ENCODE results near the gene CYP26B1.

CYP26B1 gene

DNA sequence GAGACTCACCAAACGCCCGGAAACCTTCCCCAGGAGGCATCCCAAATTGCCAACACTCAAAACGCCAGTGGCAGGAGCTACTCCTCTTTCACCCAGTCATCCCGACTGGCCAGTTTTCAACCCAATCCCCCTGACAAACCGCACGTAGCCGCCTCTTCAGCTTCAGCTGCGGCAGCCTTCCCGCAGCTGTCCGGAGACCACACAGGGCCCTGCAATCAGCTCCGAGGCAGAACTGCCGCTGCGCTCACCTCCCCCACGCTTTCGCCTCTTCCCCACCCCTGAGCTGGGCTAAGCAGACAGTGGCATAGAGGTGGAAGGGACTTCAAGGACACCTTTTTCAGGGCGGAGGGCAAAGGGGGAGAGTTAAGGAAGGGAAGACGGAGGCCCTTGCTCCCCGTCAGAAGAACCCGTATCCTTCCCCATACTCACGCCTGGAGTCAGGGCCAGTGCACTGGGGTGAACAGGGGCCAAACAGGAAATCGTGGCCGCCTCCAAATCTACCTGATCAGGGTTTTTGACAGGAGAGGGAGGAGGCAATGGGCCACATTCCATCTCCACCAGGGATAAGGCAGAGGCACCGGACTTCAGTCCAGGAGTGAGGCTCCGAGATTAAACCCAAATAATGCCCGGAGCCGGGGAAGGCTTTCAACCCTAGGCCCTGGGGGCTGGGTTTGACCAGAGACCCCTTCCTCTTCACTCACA is 16.9 kb downstream of the CYP26B1 start:
- Histone ChIP-seq H2AK5ac (ENCODE audit: low read depth, low read length) (no peak overlapping the region), H3K36me3 (replicated peaks in 1 of 2; ENCODE audit: control insufficient read depth in 2 of 2, insufficient read depth in 2 of 2, low read length in 2 of 2) (no peaks in the 10 kb centered on the region), H3K4ac (ENCODE audit: low read length) (no peak overlapping the region), H2BK12ac (ENCODE audit: low read length) (no peak overlapping the region), H2BK15ac (ENCODE audit: low read length) (no peak overlapping the region), H3K27me3 (ENCODE audit: control insufficient read depth in 3 of 3, insufficient read depth in 3 of 3, low read depth in 1 of 3, low read length in 3 of 3) (peaks cover 0 to 21% (median 0%) of the 10 kb centered on the region in 3 experiments), H4K91ac (ENCODE audit: low read depth, low read length, poor library complexity) (no peak overlapping the region), H4K8ac (ENCODE audit: low read depth, low read length) (no peak overlapping the region), H2BK5ac (ENCODE audit: low read length) (no peak overlapping the region), H2BK120ac (ENCODE audit: low read depth, low read length) (no peak overlapping the region), H2AFZ (ENCODE audit: low read length) (peak overlapping the region; percentile 45), H3K4me1 (ENCODE audit: control insufficient read depth in 2 of 2, insufficient read depth in 1 of 2, low read depth in 1 of 2, low read length in 2 of 2) (peaks cover under 1 to 13% of the 10 kb centered on the region in 2 donors), H3K18ac (ENCODE audit: low read length) (peak overlapping the region; percentile 31), H3K23ac (ENCODE audit: low read depth, low read length, poor library complexity) (no peak overlapping the region), H3K4me3 (ENCODE audit: low read length in 2 of 2) (no peak overlapping the region), H3K27ac (replicated peaks; ENCODE audit: low read length) (no peak overlapping the region), H3K79me1 (ENCODE audit: low read depth, low read length) (no peaks in the 10 kb centered on the region), H3K4me2 (ENCODE audit: insufficient read depth, low read length, poor library complexity, severe bottlenecking) (no peak overlapping the region), H3K9me3 (replicated peaks in 1 of 2; ENCODE audit: control insufficient read depth in 2 of 2, insufficient read depth in 1 of 2, low read depth in 1 of 2, low read length in 2 of 2) (no peaks in the 10 kb centered on the region), H3K9ac (ENCODE audit: low read depth, low read length, poor library complexity) (no peak overlapping the region), H3K14ac (ENCODE audit: low read length) (no peak overlapping the region)
- no CpG with 5 or more reads among the region's 26 CpGs for WGBS, 2 donors (ENCODE audit: extremely low coverage in 2 of 2, insufficient read length in 2 of 2, insufficient replicate concordance in 1 of 2)
- no peak for DNase-seq (ENCODE audit: low spot score)

DNA sequence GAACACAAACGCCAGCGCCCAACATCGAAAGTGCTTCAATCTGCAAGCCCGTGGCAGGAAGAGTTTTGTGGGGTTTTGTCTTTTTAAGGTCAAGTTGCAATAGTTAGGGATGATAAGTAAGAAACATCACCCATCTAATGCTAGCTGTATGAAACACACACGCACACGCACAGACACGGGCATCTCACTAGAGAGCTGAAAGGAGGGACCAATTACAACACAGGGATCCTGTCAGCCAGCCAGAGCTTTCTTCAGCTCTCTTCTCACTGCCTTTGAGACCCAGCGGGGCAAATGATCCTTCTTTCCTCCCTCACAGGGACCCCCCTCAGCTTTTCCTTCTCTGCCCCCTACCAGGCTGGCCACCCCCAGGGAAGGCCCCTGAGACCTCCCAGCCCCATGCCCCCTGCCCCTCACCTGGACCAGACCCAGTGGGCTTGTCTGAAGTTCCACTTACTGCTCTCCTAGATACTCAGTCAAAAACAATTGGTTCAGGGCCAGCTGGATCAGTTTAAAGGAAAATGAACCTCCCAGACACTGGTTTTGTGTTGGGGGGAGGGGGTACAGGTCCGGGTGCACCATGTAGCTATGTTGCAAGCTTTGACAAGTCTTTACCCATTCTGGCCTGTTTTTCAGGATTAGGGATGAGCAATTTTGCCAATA is 17.9 kb downstream of the CYP26B1 start:
- no peak overlapping the region for H2BK5ac ChIP-seq (ENCODE audit: low read length)
- no peak overlapping the region for H3K14ac ChIP-seq (ENCODE audit: low read length)
- no peaks in the 10 kb centered on the region for H3K79me1 ChIP-seq (ENCODE audit: low read depth, low read length)
- no peak overlapping the region for H2BK12ac ChIP-seq (ENCODE audit: low read length)
- peaks cover 0 to 21% (median 0%) of the 10 kb centered on the region in 3 experiments for H3K27me3 ChIP-seq (ENCODE audit: control insufficient read depth in 3 of 3, insufficient read depth in 3 of 3, low read depth in 1 of 3, low read length in 3 of 3)
- no peak overlapping the region for H3K4ac ChIP-seq (ENCODE audit: low read length)
- no peak overlapping the region for H2AFZ ChIP-seq (ENCODE audit: low read length)
- H3K27ac ChIP-seq (replicated peaks; ENCODE audit: low read length), result no peak overlapping the region
- no peak for DNase-seq (ENCODE audit: low spot score)
- peaks cover 0 to 12% of the 10 kb centered on the region in 2 donors for H3K4me1 ChIP-seq (ENCODE audit: control insufficient read depth in 2 of 2, insufficient read depth in 1 of 2, low read depth in 1 of 2, low read length in 2 of 2)
- no CpG with 5 or more reads among the region's 9 CpGs for WGBS, 2 donors (ENCODE audit: extremely low coverage in 2 of 2, insufficient read length in 2 of 2, insufficient replicate concordance in 1 of 2)
- no peaks in the 10 kb centered on the region for H3K36me3 ChIP-seq (replicated peaks in 1 of 2; ENCODE audit: control insufficient read depth in 2 of 2, insufficient read depth in 2 of 2, low read length in 2 of 2)
- H3K9me3 ChIP-seq (replicated peaks in 1 of 2; ENCODE audit: control insufficient read depth in 2 of 2, insufficient read depth in 1 of 2, low read depth in 1 of 2, low read length in 2 of 2), result no peaks in the 10 kb centered on the region
- no peak overlapping the region for H3K4me2 ChIP-seq (ENCODE audit: insufficient read depth, low read length, poor library complexity, severe bottlenecking)
- H3K4me3 ChIP-seq (ENCODE audit: low read length in 2 of 2), result no peak overlapping the region
- H3K23ac ChIP-seq (ENCODE audit: low read depth, low read length, poor library complexity), result no peak overlapping the region
- no peak overlapping the region for H2AK5ac ChIP-seq (ENCODE audit: low read depth, low read length)
- H2BK120ac ChIP-seq (ENCODE audit: low read depth, low read length), result no peak overlapping the region
- H4K8ac ChIP-seq (ENCODE audit: low read depth, low read length), result no peak overlapping the region
- no peak overlapping the region for H3K18ac ChIP-seq (ENCODE audit: low read length)
- no peak overlapping the region for H2BK15ac ChIP-seq (ENCODE audit: low read length)
- no peak overlapping the region for H4K91ac ChIP-seq (ENCODE audit: low read depth, low read length, poor library complexity)
- no peak overlapping the region for H3K9ac ChIP-seq (ENCODE audit: low read depth, low read length, poor library complexity)

DNA sequence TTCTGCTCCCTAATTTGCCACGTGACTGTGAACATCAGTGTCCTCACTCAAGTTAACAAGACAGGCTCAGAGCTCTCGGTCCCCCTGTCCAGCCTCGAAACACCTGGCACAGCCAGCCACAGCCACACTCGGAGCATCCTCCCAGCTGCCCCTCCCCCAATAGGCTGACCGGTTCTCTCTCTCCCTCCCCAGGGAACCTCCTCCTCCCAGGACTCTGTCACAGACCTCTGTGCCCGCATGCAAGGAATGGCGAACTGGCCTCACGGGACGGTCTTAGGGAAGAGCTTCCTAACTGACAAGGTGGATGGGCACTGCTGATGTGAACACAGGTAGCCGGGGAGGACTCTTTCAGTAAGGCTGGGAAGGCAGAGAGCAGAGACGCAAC is 18.8 kb downstream of the CYP26B1 start:
- no peaks in the 10 kb centered on the region for H3K36me3 ChIP-seq (replicated peaks in 1 of 2; ENCODE audit: control insufficient read depth in 2 of 2, insufficient read depth in 2 of 2, low read length in 2 of 2)
- peak overlapping the region; percentile 42 for H3K14ac ChIP-seq (ENCODE audit: low read length)
- H3K9me3 ChIP-seq (replicated peaks in 1 of 2; ENCODE audit: control insufficient read depth in 2 of 2, insufficient read depth in 1 of 2, low read depth in 1 of 2, low read length in 2 of 2), result no peaks in the 10 kb centered on the region
- H2AK5ac ChIP-seq (ENCODE audit: low read depth, low read length), result peak overlapping the region; percentile 53
- H4K8ac ChIP-seq (ENCODE audit: low read depth, low read length), result no peak overlapping the region
- H3K4ac ChIP-seq (ENCODE audit: low read length), result no peak overlapping the region
- no peak overlapping the region for H4K91ac ChIP-seq (ENCODE audit: low read depth, low read length, poor library complexity)
- no peak overlapping the region for H3K27ac ChIP-seq (replicated peaks; ENCODE audit: low read length)
- H3K18ac ChIP-seq (ENCODE audit: low read length), result no peak overlapping the region
- H3K23ac ChIP-seq (ENCODE audit: low read depth, low read length, poor library complexity), result peak overlapping the region; percentile 11
- no peak overlapping the region for H3K9ac ChIP-seq (ENCODE audit: low read depth, low read length, poor library complexity)
- H2AFZ ChIP-seq (ENCODE audit: low read length), result no peak overlapping the region
- H3K79me1 ChIP-seq (ENCODE audit: low read depth, low read length), result no peaks in the 10 kb centered on the region
- peaks cover 0 to 20% (median 0%) of the 10 kb centered on the region in 3 experiments for H3K27me3 ChIP-seq (ENCODE audit: control insufficient read depth in 3 of 3, insufficient read depth in 3 of 3, low read depth in 1 of 3, low read length in 3 of 3)
- no peak overlapping the region for H2BK15ac ChIP-seq (ENCODE audit: low read length)
- H2BK5ac ChIP-seq (ENCODE audit: low read length), result no peak overlapping the region
- H3K4me3 ChIP-seq (ENCODE audit: low read length in 2 of 2), result no peak overlapping the region
- no peak overlapping the region for H3K4me2 ChIP-seq (ENCODE audit: insufficient read depth, low read length, poor library complexity, severe bottlenecking)
- H2BK120ac ChIP-seq (ENCODE audit: low read depth, low read length), result no peak overlapping the region
- no peak for DNase-seq (ENCODE audit: low spot score)
- peaks cover 0 to 12% of the 10 kb centered on the region in 2 donors for H3K4me1 ChIP-seq (ENCODE audit: control insufficient read depth in 2 of 2, insufficient read depth in 1 of 2, low read depth in 1 of 2, low read length in 2 of 2)
- no CpG with 5 or more reads among the region's 11 CpGs for WGBS, 2 donors (ENCODE audit: extremely low coverage in 2 of 2, insufficient read length in 2 of 2, insufficient replicate concordance in 1 of 2)
- H2BK12ac ChIP-seq (ENCODE audit: low read length), result no peak overlapping the region

DNA sequence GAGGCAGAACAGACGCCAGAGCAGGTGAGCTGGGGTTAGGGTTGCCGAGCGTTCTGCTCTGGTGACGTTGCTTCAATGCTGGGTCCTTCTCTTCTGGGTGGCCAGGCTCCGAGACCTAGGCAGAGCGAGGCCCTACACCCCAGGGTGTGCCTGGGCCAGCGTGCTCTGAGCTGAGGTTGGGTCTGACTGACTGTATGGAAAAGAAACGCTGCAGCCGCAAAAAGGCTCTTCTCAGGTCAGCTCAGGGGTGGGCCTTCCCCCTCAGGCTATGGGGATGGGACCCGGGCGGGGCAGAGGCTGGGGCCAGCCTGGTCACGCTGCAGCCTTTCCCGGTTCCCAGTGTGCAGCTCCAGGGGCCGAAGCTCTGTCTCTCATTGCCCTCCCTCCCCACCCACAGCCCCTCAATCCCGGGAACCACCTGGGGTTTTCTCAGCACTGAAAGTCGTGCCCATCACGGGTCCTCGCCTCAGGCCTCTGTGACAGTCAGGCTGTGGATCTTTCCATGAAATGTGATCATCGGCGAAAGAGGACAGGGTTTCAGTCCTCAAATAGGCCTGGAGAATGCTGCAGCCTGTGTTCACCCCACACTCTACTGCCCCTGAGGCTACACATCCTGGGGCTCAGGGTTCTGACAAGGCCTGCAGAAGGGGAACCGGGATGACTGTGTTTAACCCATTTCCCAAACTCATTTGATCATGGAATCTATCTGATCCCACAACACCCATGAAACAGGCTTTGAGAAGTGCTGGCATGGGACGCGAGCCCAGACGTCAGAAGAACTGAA is 19.4 kb downstream of the CYP26B1 start:
- no peak for DNase-seq (ENCODE audit: low spot score)
- Histone ChIP-seq H2BK120ac (ENCODE audit: low read depth, low read length) (no peak overlapping the region), H2AK5ac (ENCODE audit: low read depth, low read length) (peak overlapping the region; percentile 64), H3K18ac (ENCODE audit: low read length) (peak overlapping the region; percentile 60), H4K91ac (ENCODE audit: low read depth, low read length, poor library complexity) (no peak overlapping the region), H3K23ac (ENCODE audit: low read depth, low read length, poor library complexity) (peak overlapping the region; percentile 39), H3K27me3 (ENCODE audit: control insufficient read depth in 3 of 3, insufficient read depth in 3 of 3, low read depth in 1 of 3, low read length in 3 of 3) (peaks cover 0 to 20% (median 0%) of the 10 kb centered on the region in 3 experiments), H4K8ac (ENCODE audit: low read depth, low read length) (no peak overlapping the region), H2AFZ (ENCODE audit: low read length) (no peak overlapping the region), H3K36me3 (replicated peaks in 1 of 2; ENCODE audit: control insufficient read depth in 2 of 2, insufficient read depth in 2 of 2, low read length in 2 of 2) (no peaks in the 10 kb centered on the region), H3K27ac (replicated peaks; ENCODE audit: low read length) (no peak overlapping the region), H2BK5ac (ENCODE audit: low read length) (peak overlapping the region; percentile 26), H3K9me3 (replicated peaks in 1 of 2; ENCODE audit: control insufficient read depth in 2 of 2, insufficient read depth in 1 of 2, low read depth in 1 of 2, low read length in 2 of 2) (no peaks in the 10 kb centered on the region), H3K9ac (ENCODE audit: low read depth, low read length, poor library complexity) (peak overlapping the region; percentile 45), H3K4me3 (ENCODE audit: low read length in 2 of 2) (no peak overlapping the region), H2BK15ac (ENCODE audit: low read length) (peak overlapping the region; percentile 26), H3K79me1 (ENCODE audit: low read depth, low read length) (no peaks in the 10 kb centered on the region), H3K4me1 (ENCODE audit: control insufficient read depth in 2 of 2, insufficient read depth in 1 of 2, low read depth in 1 of 2, low read length in 2 of 2) (peaks cover 0 to 12% of the 10 kb centered on the region in 2 donors), H3K4me2 (ENCODE audit: insufficient read depth, low read length, poor library complexity, severe bottlenecking) (no peak overlapping the region), H2BK12ac (ENCODE audit: low read length) (no peak overlapping the region), H3K14ac (ENCODE audit: low read length) (peak overlapping the region; percentile 73), H3K4ac (ENCODE audit: low read length) (no peak overlapping the region)
- WGBS, 2 donors (ENCODE audit: extremely low coverage in 2 of 2, insufficient read length in 2 of 2, insufficient replicate concordance in 1 of 2), result no CpG with 5 or more reads among the region's 24 CpGs
